Endometrial microvascular endothelial cells (primary cell): ENCODE measurements around the gene PEX12. TPM values are rescaled to one million over a fixed set of nuclear protein-coding genes. Genes with fewer than 3 reads are reported as not detected.
"Not testable (repeated sequence)": the region's sequence is repeated elsewhere in the genome, so short reads cannot be mapped to it uniquely, and the experiment has no call there.

Source experiments
- in situ Hi-C: cut with HindIII; loops from 2 replicates; pipeline ENCODE4 v1.10.0; 2017; ENCODE audit warnings: low sequenced_read_pairs, low pct_unique_long_range_greater_than_20kb; ENCODE audit errors: inconsistent ontology term
- total RNA-seq: library from RNA; depleted of rRNA; stranded (reverse); fragments of >200 nt; gene quantifications from one replicate; pipeline ENCODE4 v1.2.3, GENCODE V29; 2015; ENCODE audit errors: inconsistent ontology term

Gene PEX12
- total RNA-seq, 1 donor from 2014 or later = 12.0 TPM

- in situ Hi-C loops = no loop called here
Measured at GRCh38 chr17:35586569-35587073, 8.2 kb upstream of the PEX12 start.

GRCh38 chr17:35584061-35584460, 5.7 kb upstream of the PEX12 start:
- in situ Hi-C loops = no loop called here

GRCh38 chr17:35578929-35579432, 610 bp upstream of the PEX12 start:
- in situ Hi-C loops = no loop called here

- in situ Hi-C loops = no loop called here
Measured at GRCh38 chr17:35577830-35578196, 558 bp downstream of the PEX12 start.

- in situ Hi-C loops = no loop called here
Measured at GRCh38 chr17:35575759-35576158, 2.6 kb downstream of the PEX12 start.

GRCh38 chr17:35569405-35569804, 9.0 kb downstream of the PEX12 start:
- in situ Hi-C loops = no loop called here

- in situ Hi-C loops = no loop called here
Measured at GRCh38 chr17:35568561-35568960, 9.8 kb downstream of the PEX12 start.

- in situ Hi-C loops = no loop called here
Measured at GRCh38 chr17:35566968-35567367, 11.4 kb downstream of the PEX12 start.

- in situ Hi-C loops = not testable (repeated sequence)
Measured at GRCh38 chr17:35563181-35563580, 15.2 kb downstream of the PEX12 start.

- in situ Hi-C loops = no loop called here
Measured at GRCh38 chr17:35560703-35561102, 17.7 kb downstream of the PEX12 start, which contains the start of gene SLFN14. SLFN14 (minus strand) TSS chr17:35560819; CDS start chr17:35558062, 2,757 bp downstream.

GRCh38 chr17:35559495-35560210, 18.7 kb downstream of the PEX12 start:
- in situ Hi-C loops = no loop called here

GRCh38 chr17:35557353-35557752, 21.0 kb downstream of the PEX12 start:
- in situ Hi-C loops = no loop called here

- in situ Hi-C loops = no loop called here
Measured at GRCh38 chr17:35555691-35556090, 22.7 kb downstream of the PEX12 start.

- in situ Hi-C loops = no loop called here
Measured at GRCh38 chr17:35554668-35555067, 23.7 kb downstream of the PEX12 start.

- in situ Hi-C loops = no loop called here
Measured at GRCh38 chr17:35553310-35553709, 25.1 kb downstream of the PEX12 start.

GRCh38 chr17:35548978-35549377, 29.4 kb downstream of the PEX12 start:
- in situ Hi-C loops = loop anchor here (25.0 kb wide), 1 partner anchor 237 kb away; no protein-coding TSS in a partner anchor

- in situ Hi-C loops = loop anchor here (25.0 kb wide), 1 partner anchor 236 kb away; no protein-coding TSS in a partner anchor
Measured at GRCh38 chr17:35548208-35548810, 30.1 kb downstream of the PEX12 start.

- in situ Hi-C loops = loop anchor here (25.0 kb wide), 1 partner anchor 234 kb away; no protein-coding TSS in a partner anchor
Measured at GRCh38 chr17:35546487-35546886, 31.9 kb downstream of the PEX12 start.

- in situ Hi-C loops = loop anchor here (25.0 kb wide), 1 partner anchor 233 kb away; no protein-coding TSS in a partner anchor
Measured at GRCh38 chr17:35545150-35545549, 33.2 kb downstream of the PEX12 start.

GRCh38 chr17:35543856-35544255, 34.5 kb downstream of the PEX12 start:
- in situ Hi-C loops = loop anchor here (25.0 kb wide), 1 partner anchor 232 kb away; no protein-coding TSS in a partner anchor
